HG03520 (cell line): ENCODE results near the gene ST14.

Experiments
- ATAC-seq: cut with Tn5 transposase; IDR thresholded peaks from one replicate; pipeline ENCODE4 v1.9.1; 2021; ENCODE audit warnings: mild to moderate bottlenecking, moderate library complexity; ENCODE audit not compliant: unreplicated experiment

ST14 gene

DNA sequence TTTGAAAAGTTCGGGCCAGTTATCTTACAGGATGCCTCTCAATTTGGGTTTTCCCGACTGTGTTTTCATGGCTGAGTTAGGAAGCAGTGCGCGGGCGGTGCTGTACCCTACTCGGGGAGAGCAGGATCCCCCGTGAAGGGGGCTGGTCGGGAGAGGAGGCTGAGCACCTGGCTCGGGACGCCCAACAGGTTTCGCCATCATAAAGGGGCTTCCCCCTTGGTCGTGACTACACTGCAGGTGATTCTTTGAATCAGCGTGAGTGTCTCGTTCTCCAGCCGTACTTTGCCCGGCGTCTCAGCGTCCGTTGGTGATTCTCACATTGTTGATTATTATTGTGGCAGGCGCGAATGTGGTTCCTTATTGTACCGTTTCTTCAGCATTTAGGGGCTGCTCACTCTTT is 46.6 kb downstream of the ST14 start:
- no peak for ATAC-seq

DNA sequence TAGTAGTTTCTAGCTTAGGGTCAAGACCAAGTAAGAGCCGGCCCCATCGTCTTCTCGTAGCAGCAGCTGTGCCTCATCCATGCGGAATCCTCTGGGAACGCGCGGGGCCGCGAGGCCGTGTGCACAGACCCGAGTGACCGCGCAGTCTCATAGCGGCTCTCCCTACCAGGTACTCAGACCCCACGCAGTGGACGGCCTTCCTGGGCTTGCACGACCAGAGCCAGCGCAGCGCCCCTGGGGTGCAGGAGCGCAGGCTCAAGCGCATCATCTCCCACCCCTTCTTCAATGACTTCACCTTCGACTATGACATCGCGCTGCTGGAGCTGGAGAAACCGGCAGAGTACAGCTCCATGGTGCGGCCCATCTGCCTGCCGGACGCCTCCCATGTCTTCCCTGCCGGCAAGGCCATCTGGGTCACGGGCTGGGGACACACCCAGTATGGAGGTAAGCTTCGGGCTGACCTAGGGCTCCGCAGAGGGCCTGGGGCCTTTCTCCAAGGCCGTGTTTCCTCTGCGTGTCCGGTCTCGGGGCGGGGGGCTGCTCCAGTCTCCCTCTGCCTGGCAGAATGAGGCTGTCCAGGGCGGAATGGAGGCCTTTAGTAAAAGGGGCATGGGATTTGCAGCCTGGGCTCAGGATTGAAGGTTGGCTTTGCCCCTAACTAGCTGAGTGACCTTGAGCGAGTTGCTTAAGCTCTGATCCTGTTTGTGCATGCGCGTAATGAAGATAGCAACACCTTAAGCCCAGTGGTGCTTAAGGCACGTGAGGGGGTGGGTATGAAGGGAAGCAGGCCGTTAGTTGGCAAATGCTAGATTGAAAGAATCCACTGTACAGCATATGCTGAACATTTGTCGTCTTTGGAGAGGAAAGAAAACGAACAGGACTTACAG is 48.9 kb downstream of the ST14 start:
- ATAC-seq = no peak

DNA sequence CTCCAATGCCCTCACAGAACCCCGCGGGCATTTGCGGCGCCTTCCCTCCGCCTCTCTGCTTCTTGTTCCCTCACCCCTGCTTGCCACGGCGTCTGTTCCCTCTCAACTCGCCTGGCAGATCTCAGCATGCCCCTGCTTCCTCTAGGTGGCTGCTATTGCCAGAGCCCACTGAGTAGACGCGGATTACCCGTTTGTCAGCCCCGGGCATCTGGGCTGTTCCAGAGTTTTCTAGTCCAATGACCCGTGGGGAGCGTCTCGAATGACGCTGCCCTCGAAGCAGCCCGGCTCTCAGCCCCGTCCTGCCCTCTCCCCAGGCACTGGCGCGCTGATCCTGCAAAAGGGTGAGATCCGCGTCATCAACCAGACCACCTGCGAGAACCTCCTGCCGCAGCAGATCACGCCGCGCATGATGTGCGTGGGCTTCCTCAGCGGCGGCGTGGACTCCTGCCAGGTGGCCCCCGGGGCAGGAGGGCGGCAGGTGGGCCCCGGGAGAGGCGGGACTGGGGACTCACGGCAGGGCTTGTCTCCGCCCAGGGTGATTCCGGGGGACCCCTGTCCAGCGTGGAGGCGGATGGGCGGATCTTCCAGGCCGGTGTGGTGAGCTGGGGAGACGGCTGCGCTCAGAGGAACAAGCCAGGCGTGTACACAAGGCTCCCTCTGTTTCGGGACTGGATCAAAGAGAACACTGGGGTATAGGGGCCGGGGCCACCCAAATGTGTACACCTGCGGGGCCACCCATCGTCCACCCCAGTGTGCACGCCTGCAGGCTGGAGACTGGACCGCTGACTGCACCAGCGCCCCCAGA is 49.7 kb downstream of the ST14 start:
- ATAC-seq = no peak

DNA sequence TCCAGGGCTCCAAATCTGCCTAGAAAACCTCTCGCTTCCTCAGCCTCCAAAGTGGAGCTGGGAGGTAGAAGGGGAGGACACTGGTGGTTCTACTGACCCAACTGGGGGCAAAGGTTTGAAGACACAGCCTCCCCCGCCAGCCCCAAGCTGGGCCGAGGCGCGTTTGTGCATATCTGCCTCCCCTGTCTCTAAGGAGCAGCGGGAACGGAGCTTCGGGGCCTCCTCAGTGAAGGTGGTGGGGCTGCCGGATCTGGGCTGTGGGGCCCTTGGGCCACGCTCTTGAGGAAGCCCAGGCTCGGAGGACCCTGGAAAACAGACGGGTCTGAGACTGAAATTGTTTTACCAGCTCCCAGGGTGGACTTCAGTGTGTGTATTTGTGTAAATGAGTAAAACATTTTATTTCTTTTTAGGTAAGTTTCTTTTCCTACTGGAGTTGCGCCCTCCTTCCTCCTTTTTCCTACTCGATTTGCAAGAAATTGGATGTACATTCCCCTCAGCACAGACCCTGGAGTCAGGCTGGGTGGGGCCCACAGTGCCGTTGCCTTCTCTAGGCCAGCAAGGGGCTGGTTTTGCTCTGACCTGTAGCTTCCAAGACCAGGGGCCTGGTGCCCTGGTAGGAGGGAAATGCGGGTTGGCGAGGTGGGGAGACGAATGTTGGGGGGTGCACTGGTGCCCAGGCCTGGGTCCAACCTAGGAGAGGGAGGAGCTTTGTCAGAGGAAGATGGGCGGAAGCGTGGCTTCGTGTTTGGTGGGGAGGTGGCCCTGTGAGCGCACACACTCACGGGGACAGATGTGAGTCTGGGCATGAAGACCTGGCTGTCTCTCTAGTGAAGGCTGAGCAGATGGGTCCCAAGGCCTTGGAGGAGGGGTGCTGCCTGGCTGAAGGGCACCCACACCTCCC is 50.6 kb downstream of the ST14 start:
- no peak for ATAC-seq

DNA sequence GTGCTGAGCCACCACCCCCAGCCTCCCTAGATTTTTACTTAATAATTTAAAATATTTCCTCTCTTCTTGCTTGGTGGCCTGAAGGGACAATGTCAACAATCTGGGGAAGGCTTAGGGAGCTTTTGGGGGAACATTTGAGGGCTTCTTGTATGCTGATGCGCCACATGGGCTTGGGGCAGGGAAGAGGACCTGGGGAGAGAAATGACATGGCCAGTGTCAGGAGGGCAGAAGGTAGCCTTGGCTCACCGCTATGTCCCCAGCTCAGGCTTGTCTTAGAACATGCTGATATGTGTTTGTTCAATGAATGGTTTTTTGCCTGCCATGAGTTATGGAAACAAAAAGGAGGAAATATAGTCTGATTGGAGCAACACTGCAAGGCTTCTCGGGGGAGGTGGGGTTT is 51.6 kb downstream of the ST14 start:
- no peak for ATAC-seq

DNA sequence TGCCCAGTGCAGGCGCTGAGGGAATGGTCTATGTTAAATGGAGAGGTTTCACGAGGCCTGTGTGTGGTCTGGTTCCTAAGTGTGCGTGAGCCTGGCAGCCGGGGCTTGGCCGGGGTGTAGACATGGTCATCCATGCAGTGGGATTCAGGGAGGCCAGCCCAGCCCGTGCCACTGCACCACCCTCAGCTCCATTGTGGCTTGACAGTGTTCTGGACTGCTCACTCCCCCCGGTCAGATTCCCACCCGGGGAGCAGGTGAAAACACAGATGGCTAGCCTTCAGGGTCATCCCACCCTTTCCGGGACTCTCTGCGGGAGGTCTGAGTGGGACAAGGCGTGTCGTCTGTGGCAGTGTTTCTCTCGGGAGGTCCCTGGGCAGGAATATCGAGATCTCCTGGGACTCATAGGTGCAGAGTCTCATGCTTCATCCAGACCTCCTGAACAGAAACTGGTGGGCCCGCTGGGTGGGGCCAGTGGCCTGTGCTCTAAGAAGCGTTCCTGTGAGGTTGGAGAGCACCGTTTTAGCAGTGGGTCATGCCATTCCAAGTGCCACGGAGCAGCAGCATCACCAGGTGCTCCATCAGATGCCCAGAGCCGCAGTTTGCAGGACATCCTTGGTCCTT is 52.3 kb downstream of the ST14 start:
- ATAC-seq = no peak

DNA sequence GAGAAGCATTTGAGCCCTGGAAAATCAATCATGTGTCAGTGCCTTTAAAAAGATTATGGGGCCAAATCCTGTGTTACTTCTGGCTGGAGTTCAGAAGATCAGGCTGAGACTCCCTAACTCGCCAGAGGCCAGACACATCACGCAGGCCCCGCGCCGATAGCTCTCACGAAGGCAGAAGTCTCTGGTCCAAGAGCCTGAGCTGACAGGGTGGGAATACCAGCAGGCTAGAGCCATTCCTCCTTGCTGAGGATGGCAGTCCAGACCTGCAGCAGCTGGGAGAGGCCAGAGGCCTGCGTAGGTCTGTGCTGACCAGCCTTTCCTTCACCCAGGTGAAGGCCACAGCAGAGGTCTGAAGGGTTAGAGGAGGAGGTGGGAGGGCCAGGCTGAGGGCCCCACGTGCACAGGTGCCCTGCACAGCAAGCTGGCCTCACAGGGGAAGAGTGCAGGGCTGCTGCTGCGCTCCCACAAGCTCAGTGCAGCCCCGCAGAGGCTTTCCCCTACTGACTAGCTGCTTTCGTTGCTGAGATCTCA is 52.9 kb downstream of the ST14 start:
- no peak for ATAC-seq

DNA sequence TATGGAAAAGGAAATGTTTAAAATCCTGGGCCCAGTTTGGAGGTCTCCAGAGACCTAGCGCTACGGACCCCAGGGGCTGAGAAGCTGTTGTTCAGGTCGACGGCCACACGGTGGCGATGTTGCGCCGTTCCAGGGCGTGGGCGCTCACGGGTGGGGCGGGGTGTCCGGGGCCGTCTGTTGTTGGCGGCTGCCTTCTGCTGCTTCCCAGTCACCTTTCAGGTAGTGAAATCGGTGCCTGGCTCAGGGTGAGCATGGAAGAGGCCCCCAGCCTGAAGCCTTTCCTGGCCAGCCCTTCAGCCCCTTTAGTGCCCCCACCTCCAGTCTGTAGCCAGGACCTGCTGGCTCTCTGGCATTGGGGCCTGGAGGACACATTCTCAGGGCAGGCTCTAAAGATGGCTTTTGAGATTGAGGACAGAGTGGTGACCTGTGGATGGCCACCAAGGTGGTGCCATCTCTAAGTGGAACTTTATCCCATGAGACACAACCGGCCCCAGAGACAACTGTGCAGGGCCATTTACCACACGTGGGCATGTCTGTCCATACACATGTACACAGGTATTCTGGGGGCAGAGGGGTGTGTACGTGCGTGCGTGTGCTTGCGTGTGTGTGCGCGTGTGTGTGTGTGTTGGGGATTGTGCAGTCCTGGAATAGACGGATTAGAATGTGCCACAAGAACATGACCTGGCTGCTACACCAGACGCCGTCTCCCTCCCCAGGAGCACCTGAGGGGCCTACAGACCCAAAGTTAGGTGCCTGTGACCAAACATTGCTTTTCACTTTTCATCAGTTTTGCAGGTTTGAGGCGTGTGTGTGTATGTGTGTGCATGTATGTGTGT is 53.8 kb downstream of the ST14 start:
- peak; percentile 87 for ATAC-seq

DNA sequence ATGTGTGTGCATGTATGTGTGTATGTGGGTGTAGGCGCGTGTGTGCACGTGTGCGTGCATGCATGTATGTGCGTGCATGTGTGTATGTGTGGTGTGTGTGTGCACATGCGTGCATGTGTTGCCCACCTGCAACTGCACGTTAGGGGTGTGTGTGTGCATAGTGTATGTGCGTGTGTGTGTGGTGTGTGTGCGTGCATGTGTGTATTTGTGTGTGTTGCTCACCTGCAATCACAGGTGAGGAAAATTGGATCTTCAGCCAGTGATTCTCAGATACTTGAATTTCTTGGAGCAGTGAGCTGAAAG is 54.3 kb downstream of the ST14 start:
- ATAC-seq = no peak

DNA sequence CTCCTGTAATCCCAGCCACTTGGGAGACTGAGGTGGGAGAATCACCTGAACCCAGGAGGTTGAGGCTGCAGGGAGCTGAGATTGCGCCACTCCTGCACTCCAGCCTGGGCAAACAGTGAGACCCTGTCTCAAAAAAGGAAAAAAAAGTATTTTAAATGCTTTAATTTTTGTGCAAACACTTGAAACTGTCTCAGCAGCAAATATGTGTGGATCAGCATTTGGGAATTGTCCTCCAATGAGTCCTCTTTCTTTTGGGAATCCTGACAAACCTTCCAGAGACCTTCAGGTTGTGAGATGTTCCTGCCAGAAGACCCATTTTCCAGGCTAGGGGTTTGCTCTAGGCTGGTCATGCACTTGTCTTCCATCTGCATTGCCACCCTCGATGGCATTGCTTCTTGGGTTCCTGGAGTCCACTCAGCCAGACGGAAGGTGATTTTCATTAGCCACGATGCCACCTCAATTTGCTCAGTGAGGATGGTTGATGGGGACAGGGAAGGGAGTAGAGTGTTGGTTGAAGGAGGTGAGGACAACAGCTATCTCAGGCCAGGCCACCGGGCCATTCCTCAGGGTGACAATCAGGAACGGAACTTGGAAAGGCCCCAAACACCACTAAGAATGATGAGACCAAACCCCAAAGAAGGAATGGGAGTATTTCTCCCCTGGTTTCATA is 55.4 kb downstream of the ST14 start:
- no peak for ATAC-seq

DNA sequence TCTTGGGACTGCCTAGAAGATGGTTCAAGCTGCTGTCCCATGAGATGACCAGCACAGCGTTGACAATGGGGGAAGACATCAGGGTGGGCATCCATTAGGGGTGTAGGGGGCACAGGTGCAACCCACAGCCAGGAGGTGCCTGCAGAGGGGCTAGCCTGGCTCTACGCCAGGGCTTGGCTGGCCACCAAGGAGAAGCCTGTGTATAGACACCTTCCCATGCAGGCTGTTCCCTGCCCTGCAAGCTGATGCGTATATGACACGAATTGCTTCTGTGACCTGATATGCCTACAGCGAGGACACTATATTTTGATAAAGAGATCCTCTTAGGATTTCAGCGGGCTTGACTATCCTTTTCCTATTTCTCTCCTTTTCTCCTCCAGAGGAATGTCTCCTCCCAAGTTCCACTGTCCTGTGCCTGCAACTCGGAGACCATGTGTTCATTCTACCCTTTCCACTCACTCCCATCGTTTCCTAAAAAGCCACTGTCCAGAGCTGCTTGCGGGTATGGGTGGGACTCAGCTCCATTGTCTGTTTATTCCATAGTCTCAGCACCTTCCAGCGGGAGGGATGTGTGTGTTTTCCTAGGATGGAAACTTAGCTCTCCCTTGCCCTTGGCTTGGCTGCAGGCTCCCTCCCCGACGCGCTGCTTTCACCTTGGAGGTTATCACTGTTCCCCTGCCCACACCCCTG is 56.1 kb downstream of the ST14 start:
- ATAC-seq = no peak

DNA sequence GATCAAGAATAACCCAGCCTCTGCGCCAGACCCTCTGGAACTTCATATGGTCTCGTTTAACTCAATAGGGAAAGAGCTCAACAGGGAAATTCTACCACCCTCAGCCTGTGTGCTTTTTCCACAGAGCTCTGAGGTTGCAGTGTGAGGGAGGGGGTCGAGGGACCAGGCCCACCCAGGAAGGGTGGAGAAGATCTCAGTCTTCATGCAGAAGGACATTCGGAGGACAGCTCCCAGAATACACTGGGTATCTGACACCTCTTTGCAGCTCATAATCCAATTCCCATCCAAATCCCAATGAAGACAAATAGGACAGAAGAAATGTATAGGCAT is 56.6 kb downstream of the ST14 start:
- no peak for ATAC-seq

DNA sequence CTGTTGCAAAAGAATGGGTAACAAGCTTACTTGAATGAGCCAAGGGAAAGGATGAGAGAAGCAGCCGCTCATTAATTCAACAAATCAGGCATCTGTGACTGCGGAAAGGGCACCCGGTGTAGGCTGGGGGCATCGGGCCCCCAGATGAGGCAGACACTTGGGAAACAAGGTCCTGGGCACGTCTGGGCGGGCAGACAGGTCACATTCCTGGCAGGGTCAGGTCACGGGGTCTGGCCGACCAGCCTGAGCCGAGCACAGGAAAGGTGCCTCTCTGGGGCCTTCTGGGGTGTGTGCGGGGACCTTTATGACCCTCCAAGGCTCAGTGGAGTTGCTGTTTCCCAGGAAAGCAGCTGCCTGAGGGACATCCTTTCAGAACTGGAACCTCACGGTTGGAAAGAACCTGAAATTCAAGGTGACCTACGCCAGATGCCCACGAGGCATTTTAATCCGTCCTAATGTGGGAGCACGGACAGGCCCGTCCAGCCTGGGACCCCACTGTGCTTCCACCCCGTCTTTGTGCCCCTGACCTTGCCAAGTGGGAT is 57.1 kb downstream of the ST14 start:
- no peak for ATAC-seq

DNA sequence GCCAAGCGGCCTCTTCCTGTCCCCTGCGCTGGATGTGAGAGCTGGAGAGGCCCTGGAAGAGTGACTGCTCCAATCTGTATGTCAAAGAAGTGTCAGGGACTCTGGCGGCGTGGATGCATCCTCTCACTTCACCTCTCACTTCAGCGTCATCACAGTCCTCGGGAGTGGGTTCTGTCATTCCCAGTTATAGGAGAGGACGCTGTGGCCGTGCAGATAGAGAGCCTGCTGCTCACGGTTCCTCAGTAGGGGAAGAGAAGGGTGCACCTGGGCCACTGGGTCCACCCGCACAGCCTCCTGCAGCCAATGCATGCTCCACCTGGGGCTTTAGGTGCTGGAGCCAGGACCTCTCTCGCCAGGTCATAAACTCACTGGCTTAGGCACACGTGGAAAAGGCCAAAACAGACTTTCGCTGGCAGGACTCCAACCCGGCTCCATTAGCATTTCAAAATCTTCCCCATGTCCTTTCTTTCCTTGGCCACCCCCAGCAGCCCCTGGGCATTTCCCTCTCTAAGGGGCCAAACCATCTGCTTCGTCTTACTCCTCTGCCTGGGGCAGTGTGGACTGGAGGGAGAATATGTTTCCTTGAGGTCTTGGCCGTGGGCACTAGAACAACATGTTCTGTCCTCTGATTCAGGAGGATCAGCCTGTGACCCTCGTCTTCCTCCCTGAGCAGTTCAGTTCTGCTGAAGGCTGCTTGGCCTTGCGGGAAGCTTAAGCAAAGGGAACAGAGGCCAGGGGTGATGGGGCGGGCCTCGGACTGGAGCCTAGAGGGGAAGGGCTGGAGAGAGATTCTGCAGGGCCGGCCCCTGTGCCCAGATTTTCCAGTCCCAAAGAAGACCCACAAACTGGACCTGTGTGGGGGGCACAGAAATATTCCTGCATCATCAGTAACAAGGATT is 57.8 kb downstream of the ST14 start:
- ATAC-seq = no peak

DNA sequence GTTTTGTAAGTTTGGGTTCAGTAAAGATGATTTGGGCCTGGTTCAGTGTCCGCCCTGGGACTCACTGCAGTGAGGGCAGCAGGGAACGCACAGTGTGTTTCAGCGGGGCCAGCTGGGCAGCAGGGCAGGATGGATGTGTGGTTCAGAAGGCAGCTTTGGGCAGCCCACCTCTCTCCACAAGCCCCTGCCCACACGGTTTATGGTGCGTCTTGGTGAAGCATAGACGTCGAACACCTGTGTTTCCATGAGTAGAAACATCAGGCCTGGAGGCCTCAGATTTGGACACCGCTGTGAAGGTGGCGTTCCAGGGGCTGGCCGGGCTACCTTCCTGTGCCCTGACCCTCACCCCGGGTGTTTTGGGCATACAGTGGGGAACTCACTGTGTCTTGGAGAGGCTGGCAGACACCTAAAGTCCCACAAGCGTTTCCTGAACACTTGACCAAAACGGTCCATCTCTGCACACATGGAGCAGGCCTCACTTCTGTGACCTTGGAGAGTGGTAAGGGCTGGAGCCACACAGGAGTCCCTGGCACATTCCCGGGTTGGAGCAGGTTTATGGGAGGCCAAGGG is 59.0 kb downstream of the ST14 start:
- no peak for ATAC-seq

DNA sequence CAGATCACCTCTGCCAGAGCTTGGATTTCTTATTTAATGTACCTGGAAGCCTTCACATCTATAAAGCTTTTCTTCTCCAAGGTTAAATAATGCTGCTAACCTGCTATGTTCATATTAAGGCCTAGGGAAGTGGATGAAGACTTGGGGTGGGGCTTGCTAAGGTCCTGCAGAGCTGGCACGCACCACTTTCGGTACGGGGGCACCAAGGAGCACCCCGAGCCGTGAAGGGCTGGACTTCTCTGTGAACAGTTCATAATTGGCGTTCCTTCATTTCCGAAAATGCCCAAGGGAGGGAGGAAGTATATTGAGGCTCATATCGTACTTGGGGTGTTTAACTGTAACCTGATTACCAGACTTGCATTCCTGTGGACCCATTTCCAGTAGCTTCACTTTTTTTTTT is 59.6 kb downstream of the ST14 start:
- ATAC-seq = no peak
